ENCODE measurements around the gene TBX2. TPM values are rescaled to one million over a fixed set of nuclear protein-coding genes. Genes with fewer than 3 reads are reported as not detected.

Gene TBX2
- total RNA-seq, 2 donors from 2014 or later: 0.07 TPM; not detected in 1

GRCh38 chr17:61352408-61352770 lies 47.3 kb upstream of the TBX2 start:
- Histone ChIP-seq H3K9me3 (ENCODE audit: control insufficient read depth, low read length) (no peaks in the 10 kb centered on the region), H3K4me1 (ENCODE audit: control insufficient read depth, insufficient read depth, low read length) (peaks cover 9% of the 10 kb centered on the region), H3K27ac (ENCODE audit: low read depth, low read length) (no peak overlapping the region), H3K4me3 (ENCODE audit: low read length) (no peak overlapping the region), H3K27me3 (ENCODE audit: control insufficient read depth, insufficient read depth, low read length, poor library complexity, severe bottlenecking) (no peaks in the 10 kb centered on the region), H3K9ac (ENCODE audit: extremely low read depth, low read length, poor library complexity, severe bottlenecking) (no peak overlapping the region), H3K36me3 (ENCODE audit: control insufficient read depth, insufficient read depth, low read length) (no peaks in the 10 kb centered on the region)
- H3K4me1 Mint-ChIP-seq: peaks cover 38% of the 10 kb centered on the region
- H3K36me3 Mint-ChIP-seq (ENCODE audit: low read depth): no peaks in the 10 kb centered on the region
- TF ChIP-seq CTCF (conservative IDR thresholded peaks at IDR 0.05): no peak
- 68 to 78% methylated on average over 4 to 7 of the region's 7 CpGs for WGBS, 2 experiments (ENCODE audit: insufficient coverage in 1 of 2, insufficient read length in 1 of 2)
- peaks cover 12% of the 10 kb centered on the region for H3K27me3 Mint-ChIP-seq (ENCODE audit: insufficient read depth)
- no peak for DNase-seq
- no peak overlapping the region for H3K27ac Mint-ChIP-seq
- no peak overlapping the region for H3K4me3 Mint-ChIP-seq
- H3K9me3 Mint-ChIP-seq: no peaks in the 10 kb centered on the region

- Histone ChIP-seq H3K4me1 (ENCODE audit: control insufficient read depth, insufficient read depth, low read length) (peaks cover 9% of the 10 kb centered on the region), H3K27ac (ENCODE audit: low read depth, low read length) (no peak overlapping the region), H3K36me3 (ENCODE audit: control insufficient read depth, insufficient read depth, low read length) (no peaks in the 10 kb centered on the region), H3K27me3 (ENCODE audit: control insufficient read depth, insufficient read depth, low read length, poor library complexity, severe bottlenecking) (no peaks in the 10 kb centered on the region), H3K4me3 (ENCODE audit: low read length) (no peak overlapping the region), H3K9ac (ENCODE audit: extremely low read depth, low read length, poor library complexity, severe bottlenecking) (no peak overlapping the region), H3K9me3 (ENCODE audit: control insufficient read depth, low read length) (no peaks in the 10 kb centered on the region)
- Mint-ChIP-seq H3K4me3 (peak overlapping the region; percentile 5), H3K9me3 (no peaks in the 10 kb centered on the region), H3K36me3 (ENCODE audit: low read depth) (no peaks in the 10 kb centered on the region), H3K27ac (peak overlapping the region; percentile 9), H3K4me1 (peaks cover 38% of the 10 kb centered on the region), H3K27me3 (ENCODE audit: insufficient read depth) (peaks cover 7% of the 10 kb centered on the region)
- 58 to 59% methylated on average over 9 to 12 of the region's 12 CpGs for WGBS, 2 experiments (ENCODE audit: insufficient coverage in 1 of 2, insufficient read length in 1 of 2)
- peak; percentile 92 for DNase-seq
- no peak for TF ChIP-seq CTCF (conservative IDR thresholded peaks at IDR 0.05)
These were observed 46.7 kb upstream of the TBX2 start for GRCh38 chr17:61352781-61353491.

- no peak for TF ChIP-seq CTCF (conservative IDR thresholded peaks at IDR 0.05)
- Histone ChIP-seq H3K27me3 (ENCODE audit: control insufficient read depth, insufficient read depth, low read length, poor library complexity, severe bottlenecking) (no peaks in the 10 kb centered on the region), H3K36me3 (ENCODE audit: control insufficient read depth, insufficient read depth, low read length) (no peaks in the 10 kb centered on the region), H3K9ac (ENCODE audit: extremely low read depth, low read length, poor library complexity, severe bottlenecking) (no peak overlapping the region), H3K9me3 (ENCODE audit: control insufficient read depth, low read length) (no peaks in the 10 kb centered on the region), H3K4me3 (ENCODE audit: low read length) (no peak overlapping the region), H3K4me1 (ENCODE audit: control insufficient read depth, insufficient read depth, low read length) (peaks cover 9% of the 10 kb centered on the region), H3K27ac (ENCODE audit: low read depth, low read length) (no peak overlapping the region)
- Mint-ChIP-seq H3K27ac (no peak overlapping the region), H3K9me3 (no peaks in the 10 kb centered on the region), H3K4me1 (peaks cover 38% of the 10 kb centered on the region), H3K27me3 (ENCODE audit: insufficient read depth) (no peaks in the 10 kb centered on the region), H3K36me3 (ENCODE audit: low read depth) (no peaks in the 10 kb centered on the region), H3K4me3 (no peak overlapping the region)
- WGBS, 2 experiments (ENCODE audit: insufficient coverage in 1 of 2, insufficient read length in 1 of 2): 92 to 100% methylated on average over 5 to 12 of the region's 12 CpGs
- DNase-seq: no peak
These were observed 46.0 kb upstream of the TBX2 start for GRCh38 chr17:61353615-61354014.
